ENCODE results near the gene YIPF3.

- TF ChIP-seq MEF2A (IDR thresholded peaks at IDR 0.05; ENCODE audit: borderline replicate concordance, low read depth) (no peak), ZBTB33 (IDR thresholded peaks at IDR 0.05; ENCODE audit: borderline replicate concordance, low read depth) (no peak), CTCF (IDR thresholded peaks at IDR 0.05) (0 out of 2 replicates have a peak, but pooled peaks have one; percentile 9), NFIC (IDR thresholded peaks at IDR 0.05; ENCODE audit: borderline replicate concordance) (no peak), USF2 (IDR thresholded peaks at IDR 0.05; ENCODE audit: borderline replicate concordance, low read depth, low read length) (no peak), RFX5 (IDR thresholded peaks at IDR 0.05; ENCODE audit: low read length) (no peak), GABPA (IDR thresholded peaks at IDR 0.05; ENCODE audit: low read depth) (no peak), MAX (IDR thresholded peaks at IDR 0.05; ENCODE audit: low read depth) (no peak), YY1 (IDR thresholded peaks at IDR 0.05; ENCODE audit: low read depth) (no peak), RAD21 (IDR thresholded peaks at IDR 0.05; ENCODE audit: low read length) (no peak)
Measured at GRCh38 chr6:43509142-43509983, 7.4 kb downstream of the YIPF3 start.

Measured in SK-N-SH (cell line).